NCI-H128 (cell line): ENCODE data around the gene MXRA7.

Experiments used
- DNase-seq: peaks from one replicate; lab custom pipeline; 2025; ENCODE audit not compliant: unreplicated experiment; lab: John Stamatoyannopoulos, UW

MXRA7 gene

DNA sequence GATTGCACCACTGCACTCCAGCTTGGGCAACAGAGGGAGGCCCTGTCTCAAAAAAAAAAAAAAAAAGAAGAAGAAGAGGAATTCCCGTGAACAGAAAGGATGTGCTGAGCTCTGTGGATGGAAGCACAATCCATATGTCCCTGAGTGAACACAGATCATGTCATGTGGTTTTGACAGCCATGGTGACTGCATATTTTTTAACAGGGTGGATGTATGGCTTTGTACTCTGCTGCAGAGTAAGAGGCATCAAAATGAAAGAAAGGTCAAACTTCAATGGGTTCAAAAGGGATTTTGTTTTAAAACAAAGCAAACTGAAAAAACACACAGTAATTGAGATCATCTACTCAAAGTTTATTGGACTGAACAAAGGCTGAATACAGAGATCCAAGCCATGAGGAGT, 31.5 kb downstream of the MXRA7 start:
- no peak for DNase-seq

DNA sequence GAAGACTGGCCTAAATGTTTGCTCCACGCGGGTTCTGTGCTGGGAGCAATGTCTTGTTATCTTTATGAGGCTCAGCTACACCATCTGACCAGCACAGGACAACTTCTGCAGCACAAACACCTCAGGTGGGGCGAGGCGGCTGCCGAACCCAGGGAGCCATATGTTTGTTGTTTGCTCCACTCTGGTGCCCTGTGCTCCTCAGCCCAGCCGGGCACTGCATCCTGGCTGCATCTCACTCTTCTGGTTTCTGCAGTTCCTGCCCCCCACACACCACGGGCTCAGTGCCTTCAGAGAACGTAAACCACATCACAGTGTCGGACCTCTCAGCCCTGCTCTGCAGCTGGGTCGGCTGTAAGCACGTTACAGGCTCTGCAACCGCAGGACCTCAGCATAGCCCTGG, 32.4 kb downstream of the MXRA7 start:
- DNase-seq, result no peak

DNA sequence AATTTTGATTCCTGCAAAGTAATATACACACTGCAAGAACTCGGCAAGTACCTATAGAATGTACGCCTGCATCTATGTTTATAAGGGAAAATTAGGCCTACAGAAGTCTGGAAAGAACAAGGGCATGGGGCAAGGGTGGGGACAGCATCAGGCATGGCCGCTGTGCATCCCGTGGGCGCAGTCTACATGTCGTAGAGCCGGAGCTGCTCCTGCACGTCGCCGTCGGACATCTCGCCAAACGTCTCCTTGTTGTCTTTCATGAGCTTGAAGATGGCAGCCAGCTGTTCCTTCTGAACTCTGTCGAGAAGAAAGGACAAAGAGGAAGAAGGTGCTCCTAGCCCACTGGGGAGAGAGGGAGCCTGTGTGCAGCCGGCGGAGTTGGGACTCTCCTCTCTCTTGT, 33.4 kb downstream of the MXRA7 start:
- no peak for DNase-seq

- DNase-seq, result no peak
Observed at GRCh38 chr17:76676629-76677028, 34.1 kb downstream of the MXRA7 start.

DNA sequence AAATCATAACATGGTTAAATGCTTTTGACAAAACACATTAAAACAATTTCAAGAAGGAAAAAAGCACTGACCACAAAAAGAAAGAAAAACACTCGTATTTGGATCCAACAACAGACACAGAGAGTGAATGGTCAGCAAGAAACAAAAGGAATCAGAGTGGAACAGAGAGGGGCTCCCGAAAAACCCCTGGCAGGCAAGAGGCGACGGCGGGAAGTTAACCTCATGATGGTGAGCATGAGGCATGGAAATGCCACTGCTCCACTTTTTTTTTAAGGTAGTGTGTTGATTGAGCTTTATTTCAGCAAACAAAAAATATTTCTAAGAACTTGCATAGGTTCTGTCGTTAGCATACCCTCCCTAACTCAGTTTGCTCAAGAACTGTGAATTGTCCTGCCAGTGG, 35.1 kb downstream of the MXRA7 start:
- DNase-seq, result no peak

- no peak for DNase-seq
Observed at GRCh38 chr17:76674600-76674999, 36.2 kb downstream of the MXRA7 start.

DNA sequence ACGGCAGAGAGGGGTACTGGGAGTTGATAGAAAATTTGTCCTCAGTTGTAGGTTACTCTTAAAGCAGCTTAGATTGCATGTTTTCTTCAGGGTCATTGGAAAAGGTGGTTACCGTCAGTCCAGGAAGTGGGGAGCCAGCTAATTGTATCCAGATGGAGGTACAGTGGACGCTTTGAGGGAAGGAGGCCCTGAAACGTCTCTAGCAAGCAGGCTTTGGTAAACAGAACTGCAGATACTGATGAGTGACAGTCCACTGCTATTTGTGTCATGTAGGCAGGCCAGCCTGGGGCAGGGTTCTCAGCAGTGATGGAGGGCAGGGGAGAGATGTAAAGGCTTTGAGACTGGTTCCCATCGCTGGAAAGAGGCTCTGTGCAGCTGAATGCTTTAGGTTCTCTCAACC, 37.0 kb downstream of the MXRA7 start:
- DNase-seq, result no peak

GRCh38 chr17:76672892-76673291, 37.9 kb downstream of the MXRA7 start:
- DNase-seq, result no peak

GRCh38 chr17:76672270-76672851, 38.4 kb downstream of the MXRA7 start:
- DNase-seq, result no peak

DNA sequence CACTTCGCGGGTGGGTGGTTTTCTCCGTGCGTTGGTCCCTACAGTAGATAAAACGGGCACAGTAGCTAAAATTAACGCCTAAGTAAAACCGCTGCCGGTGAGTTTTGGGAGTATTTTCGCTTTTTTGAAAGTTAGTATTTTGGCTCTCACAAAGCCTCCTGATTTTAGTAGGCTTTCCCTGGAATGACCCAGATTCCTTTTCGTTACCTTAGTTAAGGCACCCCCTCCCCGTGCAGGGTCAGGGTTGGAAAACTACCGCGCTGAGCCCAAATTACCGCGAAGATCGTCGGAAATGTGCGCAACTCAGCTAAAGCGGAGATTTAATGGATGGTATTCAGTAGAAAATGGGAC, 38.9 kb downstream of the MXRA7 start:
- DNase-seq, result no peak

GRCh38 chr17:76671123-76671911, 39.4 kb downstream of the MXRA7 start:
- peak; percentile 98 for DNase-seq

- no peak for DNase-seq
Observed at GRCh38 chr17:76670718-76671122, 40.0 kb downstream of the MXRA7 start.

- DNase-seq, result no peak
Observed at GRCh38 chr17:76670020-76670717, 40.6 kb downstream of the MXRA7 start.

DNA sequence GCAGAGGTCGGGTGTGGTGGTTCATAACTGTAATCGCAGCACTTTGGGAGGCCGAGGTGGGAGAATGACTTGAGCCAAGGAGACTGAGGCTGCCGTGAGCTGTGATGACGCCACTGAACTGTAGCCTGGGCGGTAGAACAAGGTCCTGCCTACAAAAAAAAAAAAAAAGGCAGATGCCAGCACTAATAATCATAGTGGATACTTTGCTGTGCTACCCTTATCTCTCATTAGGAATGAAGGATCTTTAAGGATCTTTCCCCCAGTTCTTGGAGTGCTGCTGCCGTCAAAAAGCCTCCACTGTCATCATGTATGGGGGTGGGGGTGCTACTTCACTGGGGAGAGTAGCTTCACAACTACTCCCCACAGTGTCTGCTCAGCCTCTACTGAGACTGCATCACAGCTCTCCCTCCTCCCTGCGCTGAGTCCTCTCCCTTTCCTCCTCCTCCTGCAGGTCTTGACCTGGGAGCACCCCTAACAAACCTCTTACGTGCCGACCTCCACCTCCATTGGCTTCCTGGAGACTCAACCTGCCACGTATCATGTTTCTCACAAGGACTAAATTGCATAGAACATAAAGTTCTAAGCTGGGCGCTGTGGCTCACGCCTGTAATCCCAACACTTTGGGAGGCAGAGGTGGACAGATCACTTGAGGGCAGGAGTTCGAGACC, 42.8 kb downstream of the MXRA7 start:
- DNase-seq, result no peak

GRCh38 chr17:76667491-76667755, 43.3 kb downstream of the MXRA7 start:
- DNase-seq, result no peak

DNA sequence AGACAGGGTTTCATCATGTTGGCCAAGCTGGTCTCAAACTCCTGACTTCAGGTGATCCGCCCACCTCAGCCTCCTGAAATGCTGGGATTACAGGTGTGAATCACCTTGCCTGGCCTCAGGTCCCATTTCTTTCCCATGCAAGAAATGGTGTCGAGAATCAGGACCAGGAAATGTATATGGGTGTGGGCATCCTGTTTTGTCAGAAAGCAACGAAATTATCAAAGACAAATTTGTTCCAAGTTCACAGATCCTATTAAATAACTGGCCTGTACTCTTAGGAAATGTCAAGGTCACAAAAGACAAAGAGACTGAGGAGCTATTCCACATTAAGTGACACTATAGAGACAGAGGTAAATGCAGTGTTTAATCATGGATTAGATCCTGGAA, 50.1 kb downstream of the MXRA7 start:
- DNase-seq, result no peak

- DNase-seq, result no peak
Observed at GRCh38 chr17:76659928-76660655, 50.7 kb downstream of the MXRA7 start.

- no peak for DNase-seq
Observed at GRCh38 chr17:76658242-76658662, 52.5 kb downstream of the MXRA7 start.

DNA sequence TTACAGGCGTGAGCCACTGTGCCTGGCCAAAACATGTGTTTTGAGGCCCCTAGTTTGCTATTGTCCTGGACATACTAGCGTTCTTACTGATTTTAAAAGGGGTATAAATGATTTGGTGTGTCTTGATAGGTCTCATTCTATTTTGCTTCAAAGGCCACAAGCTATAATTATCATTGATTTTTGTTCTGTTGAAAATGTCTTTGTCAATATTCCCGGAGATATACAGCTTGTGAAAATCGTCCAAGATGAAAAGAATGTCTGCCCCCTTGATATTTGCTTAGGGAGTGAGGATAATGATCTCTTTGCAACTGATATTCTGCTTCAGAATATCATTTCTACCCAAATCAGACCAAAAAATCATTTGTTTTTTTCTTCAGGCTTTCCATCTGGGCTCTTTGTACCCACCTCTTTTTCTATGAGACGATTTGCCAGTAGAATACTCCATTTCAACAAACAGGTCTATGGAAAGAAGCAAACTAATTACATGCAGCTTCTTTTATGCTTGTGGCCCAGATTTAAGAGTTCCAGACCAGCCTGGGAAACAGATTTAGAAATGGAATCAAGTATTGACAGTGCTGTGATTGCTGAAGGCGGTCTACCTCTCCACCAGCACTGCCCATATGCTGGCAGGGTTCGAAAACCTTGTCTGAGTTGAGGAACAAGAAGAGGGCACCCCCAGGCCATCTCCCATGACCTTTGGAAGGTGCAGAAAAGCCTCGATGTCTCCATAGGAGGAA, 53.1 kb downstream of the MXRA7 start:
- no peak for DNase-seq

DNA sequence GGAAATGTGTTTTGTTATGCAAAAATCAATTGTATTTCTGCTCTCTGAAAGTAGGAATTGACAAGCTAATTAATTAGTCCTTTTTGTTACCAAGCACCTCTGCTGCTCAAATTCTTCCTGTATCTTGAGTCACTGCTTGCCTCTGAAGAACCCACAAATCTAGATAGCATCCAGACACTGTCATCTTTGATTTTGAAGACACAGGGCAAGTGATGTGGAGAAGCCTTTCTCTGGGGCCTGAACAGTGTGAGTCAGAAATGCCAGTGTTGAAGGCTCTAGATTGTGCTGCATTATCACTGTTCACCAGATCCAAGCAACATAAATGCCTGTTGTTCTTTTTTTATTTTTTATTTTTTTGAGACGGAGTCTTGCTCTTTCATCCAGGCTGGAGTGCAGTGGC, 56.4 kb downstream of the MXRA7 start:
- no peak for DNase-seq

DNA sequence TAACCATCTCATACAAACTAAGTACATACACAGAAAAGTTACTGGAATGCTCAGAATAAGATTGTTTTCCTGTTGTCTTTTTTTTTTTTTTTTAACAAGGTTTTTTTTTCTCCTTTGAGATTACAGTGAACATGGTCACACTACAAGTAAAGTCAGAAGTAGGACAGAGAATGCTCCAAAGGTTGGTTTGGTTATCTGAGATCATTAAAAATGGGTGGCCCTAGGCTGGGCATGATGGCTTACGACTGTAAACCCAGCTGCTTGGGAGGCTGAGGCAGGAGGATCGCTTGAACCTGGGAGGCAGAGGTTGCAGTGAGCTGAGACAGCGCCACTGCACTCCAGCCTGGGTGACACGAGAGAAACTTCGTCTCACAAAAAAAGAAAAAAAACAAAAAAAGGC, 60.3 kb downstream of the MXRA7 start:
- no peak for DNase-seq
